G401.6 (cell line): ENCODE measurements around the gene OSBPL5.

Source experiments
- FAIRE-seq: peaks from 2 replicates; lab custom pipeline; 2012; peaks lifted over from hg19 to GRCh38; lab: Jason Lieb, UNC

The OSBPL5 gene

GRCh38 chr11:3133261-3134217 lies 31.6 kb downstream of the OSBPL5 start:
- FAIRE-seq, result no peak

DNA sequence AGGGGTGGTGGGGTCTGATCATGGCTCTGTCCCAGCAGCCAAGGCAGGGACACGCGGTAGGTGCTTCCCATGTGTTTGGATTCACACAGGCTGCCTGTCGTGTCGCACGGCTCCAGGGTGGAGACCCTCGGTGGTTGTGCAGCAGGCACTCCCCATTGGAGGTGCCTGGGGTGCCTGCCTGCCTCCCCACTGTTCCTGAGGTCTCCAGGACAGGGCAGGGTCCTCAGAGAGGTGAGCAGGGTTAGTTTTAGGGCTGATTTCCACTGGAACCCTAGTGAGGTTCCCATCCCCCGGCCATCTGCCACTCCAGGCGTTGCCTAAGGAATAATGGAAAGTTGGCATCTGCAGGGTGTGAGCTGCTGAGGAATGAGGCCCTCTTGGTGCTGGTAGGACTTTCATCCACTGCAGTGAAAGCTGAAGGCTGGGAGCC lies 32.3 kb downstream of the OSBPL5 start:
- FAIRE-seq, result no peak

- no peak for FAIRE-seq
These were observed 32.8 kb downstream of the OSBPL5 start for GRCh38 chr11:3132271-3132781.

GRCh38 chr11:3131330-3131941 lies 33.7 kb downstream of the OSBPL5 start:
- FAIRE-seq, result no peak

GRCh38 chr11:3130269-3131071 lies 34.6 kb downstream of the OSBPL5 start:
- FAIRE-seq, result no peak

DNA sequence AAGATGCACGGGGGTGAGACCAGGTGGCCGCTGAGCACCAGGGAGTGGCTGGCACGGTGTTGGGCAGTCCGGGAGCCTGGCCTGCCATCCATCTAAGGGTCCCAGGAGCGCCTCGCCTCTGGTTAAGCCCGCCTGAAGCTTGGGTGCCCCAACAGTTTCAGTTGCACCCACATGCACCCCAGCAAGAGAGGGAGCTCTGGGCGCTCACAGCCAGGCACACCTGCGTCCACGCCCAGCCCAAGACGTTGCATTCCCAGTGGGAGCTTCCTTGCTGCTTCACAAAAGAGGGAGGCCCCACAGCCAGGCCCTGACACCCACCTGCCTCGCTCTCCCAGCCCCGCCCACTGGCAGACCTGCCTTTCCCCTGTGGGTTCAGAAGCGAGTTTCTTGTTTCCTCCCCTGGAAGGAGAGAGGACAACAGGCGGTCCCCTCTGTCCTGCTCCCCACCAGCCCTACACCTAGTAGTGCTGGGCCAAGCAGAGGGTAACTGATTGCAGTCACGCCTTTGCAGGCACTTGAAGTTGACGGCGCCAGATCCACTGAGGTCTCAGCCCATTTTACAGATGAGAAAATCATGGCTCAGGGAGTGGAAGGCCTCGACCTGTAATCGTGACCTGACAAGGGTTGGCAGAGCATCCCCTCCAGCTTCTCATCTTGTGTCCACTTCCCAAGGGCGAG lies 35.4 kb downstream of the OSBPL5 start:
- FAIRE-seq, result no peak

- FAIRE-seq, result no peak
These were observed 35.9 kb downstream of the OSBPL5 start for GRCh38 chr11:3129181-3129590.

DNA sequence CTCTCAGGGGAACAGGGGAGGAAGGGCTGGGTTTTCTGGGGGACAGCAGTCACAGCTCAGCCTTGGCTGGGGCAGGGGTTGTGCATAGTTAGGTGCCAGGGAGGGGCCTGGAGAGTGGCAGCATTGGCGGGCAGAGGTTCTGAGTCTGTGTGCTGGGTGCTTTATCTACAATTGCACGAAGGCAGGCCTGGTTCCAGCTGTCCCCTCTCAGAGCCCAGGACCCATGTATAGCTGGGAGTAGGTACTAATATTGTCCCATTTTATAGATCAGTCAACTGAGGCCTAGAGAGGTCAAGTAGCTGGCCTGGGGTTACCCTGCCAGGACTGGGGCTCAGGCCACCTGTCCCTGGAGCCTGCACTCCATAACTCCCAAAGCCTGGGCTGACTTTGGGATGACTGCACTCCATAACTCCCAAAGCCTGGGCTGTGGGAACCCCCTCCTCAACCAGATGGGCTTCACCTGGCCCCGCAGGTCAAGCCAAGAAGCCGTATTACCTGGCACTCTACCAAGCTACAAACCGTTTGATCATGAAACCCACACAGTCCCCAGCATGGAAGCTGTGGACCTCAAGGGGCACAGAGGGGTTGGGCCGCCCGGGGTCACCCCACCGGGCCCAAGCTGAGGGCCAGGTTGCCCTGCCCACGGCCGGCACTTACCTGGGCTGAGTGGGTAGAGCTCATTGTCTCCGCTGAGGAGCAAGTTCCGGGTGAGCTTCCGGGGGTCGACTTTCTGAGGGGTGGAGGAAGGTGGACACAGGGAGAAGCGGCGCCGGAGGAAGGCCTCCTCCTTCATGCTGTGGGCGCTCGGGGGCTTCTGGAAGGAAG lies 36.5 kb downstream of the OSBPL5 start:
- FAIRE-seq, result no peak

DNA sequence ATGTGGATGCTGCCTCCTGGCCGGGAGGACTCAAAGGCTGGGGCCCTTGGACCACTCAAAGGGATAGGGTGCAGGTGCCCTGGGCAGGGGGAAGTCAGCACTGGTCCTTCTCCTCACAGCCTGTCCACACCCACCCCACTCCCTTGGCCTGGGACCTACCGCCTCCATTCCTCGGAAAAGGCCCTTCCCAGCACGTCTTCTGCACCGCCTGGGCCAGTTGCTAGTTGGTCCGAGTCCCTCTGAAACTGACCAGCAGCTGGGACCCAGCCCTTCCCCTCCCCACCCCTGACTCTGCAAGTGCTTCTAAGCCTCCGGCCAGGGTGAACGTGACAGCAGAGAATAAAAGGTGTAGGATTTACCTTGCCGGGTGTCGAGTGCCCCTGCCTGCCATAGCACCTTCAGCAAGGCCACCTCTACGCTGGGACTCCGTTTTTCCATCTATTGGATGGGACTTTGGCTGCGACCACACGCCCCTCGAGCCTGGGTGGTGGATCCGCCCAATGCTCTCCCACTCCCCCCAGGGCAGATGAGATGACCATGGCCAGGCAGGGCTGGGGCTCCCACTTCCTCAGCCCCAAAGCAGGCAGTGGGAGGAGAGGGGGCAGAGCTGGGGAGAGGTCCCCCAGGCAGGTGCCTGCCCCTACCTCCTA lies 37.3 kb downstream of the OSBPL5 start:
- no peak for FAIRE-seq

DNA sequence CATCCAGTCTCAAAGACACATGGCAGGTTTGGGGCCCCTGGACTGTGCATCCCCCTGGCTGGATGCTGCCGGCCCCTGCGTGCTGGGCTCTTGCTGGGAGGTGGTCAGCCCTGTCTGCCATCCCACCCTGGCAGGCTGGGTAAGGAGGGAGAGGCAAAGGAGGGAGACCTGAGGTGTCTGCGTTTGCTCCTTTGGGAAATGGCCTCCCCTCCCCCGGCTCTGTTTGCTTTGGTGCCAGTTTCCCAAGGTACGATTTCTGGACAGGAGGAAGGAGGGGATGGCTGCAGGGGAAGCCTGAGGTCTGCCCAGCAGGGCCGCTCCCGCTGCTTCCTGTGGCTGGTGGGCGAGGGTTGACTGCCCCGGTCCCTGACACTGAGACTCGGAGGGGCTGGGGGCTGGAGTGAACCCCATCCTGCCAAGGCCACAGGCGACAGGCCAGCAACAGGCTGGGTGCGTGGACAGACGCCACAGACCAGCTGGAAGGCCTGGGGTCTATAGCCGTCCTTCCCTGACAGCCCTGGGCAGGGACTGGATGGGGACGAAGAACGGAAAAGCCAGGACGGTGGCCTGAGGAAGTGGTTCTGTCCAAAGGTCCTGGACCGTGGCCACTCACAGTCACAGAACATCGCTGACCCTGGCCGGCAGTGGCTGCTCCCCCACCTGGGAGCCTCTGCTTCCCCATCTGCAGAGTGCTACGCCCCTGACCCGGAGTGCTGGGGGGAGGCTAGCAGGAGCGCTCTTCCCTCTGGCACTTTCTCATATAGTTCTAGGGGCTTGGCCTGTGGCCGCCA lies 38.0 kb downstream of the OSBPL5 start:
- no peak for FAIRE-seq

GRCh38 chr11:3126207-3126865 lies 38.8 kb downstream of the OSBPL5 start:
- FAIRE-seq, result no peak

GRCh38 chr11:3124821-3125220 lies 40.3 kb downstream of the OSBPL5 start:
- no peak for FAIRE-seq

GRCh38 chr11:3123761-3124733 lies 41.1 kb downstream of the OSBPL5 start:
- no peak for FAIRE-seq

GRCh38 chr11:3123305-3123704 lies 41.8 kb downstream of the OSBPL5 start:
- FAIRE-seq, result no peak

DNA sequence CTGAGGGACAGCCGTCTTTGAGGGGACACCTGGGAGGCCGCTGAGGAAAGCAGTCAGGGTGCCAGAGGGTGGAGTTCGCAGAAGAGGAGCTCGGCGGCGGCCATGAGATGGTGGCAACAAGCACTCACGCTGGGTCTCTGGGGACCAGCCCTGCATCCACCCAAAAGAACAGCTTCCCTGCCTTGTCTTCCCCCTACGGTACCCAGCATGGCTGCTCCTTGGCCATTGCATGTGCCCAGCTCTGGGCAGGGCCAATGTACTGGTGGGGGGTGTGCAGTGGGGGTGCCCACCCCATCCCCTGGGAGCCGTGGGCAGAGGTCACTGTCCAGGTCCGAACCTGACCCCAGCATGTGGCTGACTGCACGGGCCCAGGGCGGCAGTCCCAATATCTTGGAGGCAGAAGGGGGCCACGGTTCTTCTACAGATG lies 42.3 kb downstream of the OSBPL5 start:
- no peak for FAIRE-seq

DNA sequence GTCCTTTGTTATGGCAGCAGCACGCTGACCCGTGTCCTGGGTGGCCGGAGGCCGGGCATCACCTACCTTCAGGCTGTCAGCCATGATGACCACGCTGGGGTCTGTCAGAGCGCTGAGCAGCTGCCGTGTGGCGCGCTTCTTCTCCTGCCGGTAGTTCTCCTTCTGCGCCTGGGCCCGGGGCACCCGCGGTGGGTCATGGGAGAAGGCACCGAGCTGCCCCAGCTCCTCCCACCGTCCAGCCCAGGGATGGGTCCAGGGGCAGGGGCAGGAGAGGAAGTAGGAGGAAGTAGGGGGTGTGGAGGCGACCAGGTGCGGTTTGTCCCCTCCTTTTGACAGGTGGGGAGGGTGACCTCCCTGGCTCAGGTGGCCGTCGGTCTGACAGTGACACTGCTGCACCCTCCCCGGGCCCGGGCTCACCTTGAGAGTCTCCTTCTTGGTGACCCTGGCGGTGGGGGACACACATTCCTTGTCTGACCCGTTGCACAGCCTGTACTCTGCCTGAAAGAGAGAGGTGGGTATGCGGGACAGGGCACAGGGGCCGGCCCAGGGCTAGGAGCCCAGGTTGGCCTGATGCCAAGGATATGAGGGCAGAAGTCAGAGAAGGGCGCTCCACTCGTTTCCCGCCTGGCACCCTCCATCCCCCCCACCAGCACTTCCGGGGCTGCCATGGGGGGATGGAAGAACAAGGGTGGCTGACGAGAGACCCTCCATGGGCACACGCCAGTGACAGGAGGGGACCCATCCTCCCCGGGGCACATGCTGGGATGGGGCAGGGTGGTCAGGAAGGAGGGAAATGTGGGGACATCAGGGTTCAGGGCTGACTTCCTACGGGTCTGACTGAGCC lies 43.0 kb downstream of the OSBPL5 start:
- FAIRE-seq, result no peak

GRCh38 chr11:3121416-3121815 lies 43.7 kb downstream of the OSBPL5 start:
- no peak for FAIRE-seq
